Astrocyte (in vitro differentiated cells and primary cell): ENCODE measurements around the gene ZMIZ1. TPM values are rescaled to one million over a fixed set of nuclear protein-coding genes. Genes with fewer than 3 reads are reported as not detected.

Experiments used
- DNase-seq: peaks from one replicate; pipeline ENCODE4 v3.0.0-alpha.2; 2010; ENCODE audit warnings: low read depth
- FAIRE-seq: peaks from 2 replicates; lab custom pipeline; 2011; peaks lifted over from hg19 to GRCh38; lab: Jason Lieb, UNC
- H2AFZ ChIP-seq: 2 replicates; pipeline ENCODE4 v1.6.0; 2012; ENCODE audit warnings: low read depth, low read length, inconsistent platforms
- H3K27ac ChIP-seq: 2 replicates; pipeline ENCODE4 v1.5.1; 2011; ENCODE audit warnings: low read depth, low read length, inconsistent platforms
- H3K27me3 ChIP-seq: 2 replicates; pipeline ENCODE4 v1.6.0; 2011; ENCODE audit warnings: low read length, inconsistent platforms; ENCODE audit not compliant: insufficient read depth
- H3K36me3 ChIP-seq: 2 replicates; pipeline ENCODE4 v1.5.1; 2011; ENCODE audit warnings: low read length, inconsistent platforms; ENCODE audit not compliant: insufficient read depth
- H3K4me1 ChIP-seq: 2 replicates; pipeline ENCODE4 v1.5.1; 2011; ENCODE audit warnings: low read length, inconsistent platforms; ENCODE audit not compliant: insufficient read depth
- H3K4me2 ChIP-seq: 2 replicates; pipeline ENCODE4 v1.6.0; 2012; ENCODE audit warnings: low read length, inconsistent platforms
- H3K4me3 ChIP-seq: 2 replicates; pipeline ENCODE4 v1.5.1; 2011; ENCODE audit warnings: low read depth, mild to moderate bottlenecking, low read length, inconsistent platforms; ENCODE audit not compliant: insufficient read depth
- H3K79me2 ChIP-seq: 2 replicates; pipeline ENCODE4 v1.6.0; 2012; ENCODE audit warnings: mild to moderate bottlenecking, low read length, inconsistent platforms; ENCODE audit not compliant: insufficient read depth
- H3K9ac ChIP-seq: 2 replicates; pipeline ENCODE4 v1.6.0; 2012; ENCODE audit warnings: mild to moderate bottlenecking, low read length, inconsistent platforms
- H3K9me3 ChIP-seq: 2 replicates; pipeline ENCODE4 v1.5.1; 2012; ENCODE audit warnings: low read depth, mild to moderate bottlenecking, low read length, inconsistent platforms; ENCODE audit not compliant: insufficient read depth
- H4K20me1 ChIP-seq: 2 replicates; pipeline ENCODE4 v1.6.0; 2012; ENCODE audit warnings: low read length, inconsistent platforms; ENCODE audit not compliant: insufficient read depth
- H3K27ac Mint-ChIP-seq: one replicate; pipeline ENCODE4 v1.8.0; 2021; ENCODE audit warnings: mild to moderate bottlenecking, mixed read lengths; ENCODE audit not compliant: unreplicated experiment
- H3K27me3 Mint-ChIP-seq: one replicate; pipeline ENCODE4 v1.8.0; 2021; ENCODE audit warnings: low read depth, mixed read lengths; ENCODE audit not compliant: unreplicated experiment
- H3K36me3 Mint-ChIP-seq: one replicate; pipeline ENCODE4 v1.8.0; 2021; ENCODE audit warnings: low read depth, mixed read lengths; ENCODE audit not compliant: unreplicated experiment
- H3K4me1 Mint-ChIP-seq: one replicate; pipeline ENCODE4 v1.8.0; 2021; ENCODE audit warnings: low read depth, mixed read lengths; ENCODE audit not compliant: unreplicated experiment
- H3K4me3 Mint-ChIP-seq: one replicate; pipeline ENCODE4 v1.8.0; 2021; ENCODE audit warnings: mild to moderate bottlenecking, moderate library complexity, mixed read lengths; ENCODE audit not compliant: unreplicated experiment
- H3K9me3 Mint-ChIP-seq: one replicate; pipeline ENCODE4 v1.8.0; 2021; ENCODE audit warnings: mild to moderate bottlenecking, mixed read lengths; ENCODE audit not compliant: unreplicated experiment
- EZH2 ChIP-seq: IDR thresholded peaks from 2 replicates; pipeline ENCODE4 v1.6.1; 2012; ENCODE audit warnings: mild to moderate bottlenecking, low read length, inconsistent platforms; ENCODE audit not compliant: insufficient read depth
- total RNA-seq: library from RNA; stranded (reverse); gene quantifications from 2 replicates; pipeline ENCODE4 v1.2.1, GENCODE V29; 2021
- TF ChIP-seq, protein P1 (sequence below): IDR thresholded peaks from 2 replicates; pipeline ENCODE4 v1.5.1; 2011; ENCODE audit warnings: low read depth, mild to moderate bottlenecking, inconsistent platforms, low read length, moderate library complexity; ENCODE audit not compliant: insufficient read depth

Gene ZMIZ1
- total RNA-seq, 1 donor from 2014 or later = 45.5 TPM

DNA sequence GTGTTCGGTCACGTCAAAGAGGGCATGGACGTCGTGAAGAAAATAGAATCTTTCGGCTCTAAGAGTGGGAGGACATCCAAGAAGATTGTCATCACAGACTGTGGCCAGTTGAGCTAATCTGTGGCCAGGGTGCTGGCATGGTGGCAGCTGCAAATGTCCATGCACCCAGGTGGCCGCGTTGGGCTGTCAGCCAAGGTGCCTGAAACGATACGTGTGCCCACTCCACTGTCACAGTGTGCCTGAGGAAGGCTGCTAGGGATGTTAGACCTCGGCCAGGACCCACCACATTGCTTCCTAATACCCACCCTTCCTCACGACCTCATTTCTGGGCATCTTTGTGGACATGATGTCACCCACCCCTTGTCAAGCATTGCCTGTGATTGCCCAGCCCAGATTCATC lies 285.0 kb downstream of the ZMIZ1 start:
- H3K4me1 Mint-ChIP-seq = peaks cover 1% of the 10 kb centered on the region
- no peak overlapping the region for H3K4me2 ChIP-seq
- no peak overlapping the region for H2AFZ ChIP-seq
- DNase-seq (no peak), FAIRE-seq (no peak)
- H3K9me3 ChIP-seq = no peaks in the 10 kb centered on the region
- H3K36me3 ChIP-seq = peaks cover 36% of the 10 kb centered on the region
- H3K27me3 Mint-ChIP-seq = no peaks in the 10 kb centered on the region
- H3K27ac Mint-ChIP-seq = no peak overlapping the region
- H3K9ac ChIP-seq = no peak overlapping the region
- no peak overlapping the region for H3K4me3 ChIP-seq
- no peaks in the 10 kb centered on the region for H3K27me3 ChIP-seq
- H3K4me3 Mint-ChIP-seq = no peak overlapping the region
- H3K79me2 ChIP-seq = peaks cover 25% of the 10 kb centered on the region
- H4K20me1 ChIP-seq = peaks cover 68% of the 10 kb centered on the region
- H3K9me3 Mint-ChIP-seq = peaks cover 5% of the 10 kb centered on the region
- H3K36me3 Mint-ChIP-seq = peaks cover 37% of the 10 kb centered on the region
- H3K27ac ChIP-seq = no peak overlapping the region
- H3K4me1 ChIP-seq = peaks cover 8% of the 10 kb centered on the region
- TF ChIP-seq EZH2 = no peak
- TF ChIP-seq, protein P1, sequence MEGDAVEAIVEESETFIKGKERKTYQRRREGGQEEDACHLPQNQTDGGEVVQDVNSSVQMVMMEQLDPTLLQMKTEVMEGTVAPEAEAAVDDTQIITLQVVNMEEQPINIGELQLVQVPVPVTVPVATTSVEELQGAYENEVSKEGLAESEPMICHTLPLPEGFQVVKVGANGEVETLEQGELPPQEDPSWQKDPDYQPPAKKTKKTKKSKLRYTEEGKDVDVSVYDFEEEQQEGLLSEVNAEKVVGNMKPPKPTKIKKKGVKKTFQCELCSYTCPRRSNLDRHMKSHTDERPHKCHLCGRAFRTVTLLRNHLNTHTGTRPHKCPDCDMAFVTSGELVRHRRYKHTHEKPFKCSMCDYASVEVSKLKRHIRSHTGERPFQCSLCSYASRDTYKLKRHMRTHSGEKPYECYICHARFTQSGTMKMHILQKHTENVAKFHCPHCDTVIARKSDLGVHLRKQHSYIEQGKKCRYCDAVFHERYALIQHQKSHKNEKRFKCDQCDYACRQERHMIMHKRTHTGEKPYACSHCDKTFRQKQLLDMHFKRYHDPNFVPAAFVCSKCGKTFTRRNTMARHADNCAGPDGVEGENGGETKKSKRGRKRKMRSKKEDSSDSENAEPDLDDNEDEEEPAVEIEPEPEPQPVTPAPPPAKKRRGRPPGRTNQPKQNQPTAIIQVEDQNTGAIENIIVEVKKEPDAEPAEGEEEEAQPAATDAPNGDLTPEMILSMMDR = no peak

DNA sequence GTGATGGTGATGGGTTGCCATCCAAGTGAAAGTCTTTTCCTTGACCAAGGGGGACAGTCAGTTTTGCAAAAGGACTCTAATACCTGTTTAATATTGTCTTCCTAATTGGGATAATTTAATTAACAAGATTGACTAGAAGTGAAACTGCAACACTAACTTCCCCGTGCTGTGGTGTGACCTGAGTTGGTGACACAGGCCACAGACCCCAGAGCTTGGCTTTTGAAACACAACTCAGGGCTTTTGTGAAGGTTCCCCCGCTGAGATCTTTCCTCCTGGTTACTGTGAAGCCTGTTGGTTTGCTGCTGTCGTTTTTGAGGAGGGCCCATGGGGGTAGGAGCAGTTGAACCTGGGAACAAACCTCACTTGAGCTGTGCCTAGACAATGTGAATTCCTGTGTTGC lies 285.4 kb downstream of the ZMIZ1 start:
- Mint-ChIP-seq H3K4me3 (no peak overlapping the region), H3K27ac (no peak overlapping the region), H3K27me3 (no peaks in the 10 kb centered on the region), H3K4me1 (peaks cover 1% of the 10 kb centered on the region), H3K9me3 (peaks cover 5% of the 10 kb centered on the region), H3K36me3 (peaks cover 37% of the 10 kb centered on the region)
- H3K27ac ChIP-seq = no peak overlapping the region
- peaks cover 63% of the 10 kb centered on the region for H4K20me1 ChIP-seq
- TF ChIP-seq EZH2 = no peak
- TF ChIP-seq, protein P1 = no peak
- FAIRE-seq (no peak), DNase-seq (no peak)
- peaks cover 4% of the 10 kb centered on the region for H3K4me1 ChIP-seq
- no peaks in the 10 kb centered on the region for H3K27me3 ChIP-seq
- peaks cover 36% of the 10 kb centered on the region for H3K36me3 ChIP-seq
- H3K4me3 ChIP-seq = no peak overlapping the region
- no peak overlapping the region for H2AFZ ChIP-seq
- H3K4me2 ChIP-seq = no peak overlapping the region
- no peak overlapping the region for H3K9ac ChIP-seq
- no peaks in the 10 kb centered on the region for H3K9me3 ChIP-seq
- peaks cover 21% of the 10 kb centered on the region for H3K79me2 ChIP-seq

DNA sequence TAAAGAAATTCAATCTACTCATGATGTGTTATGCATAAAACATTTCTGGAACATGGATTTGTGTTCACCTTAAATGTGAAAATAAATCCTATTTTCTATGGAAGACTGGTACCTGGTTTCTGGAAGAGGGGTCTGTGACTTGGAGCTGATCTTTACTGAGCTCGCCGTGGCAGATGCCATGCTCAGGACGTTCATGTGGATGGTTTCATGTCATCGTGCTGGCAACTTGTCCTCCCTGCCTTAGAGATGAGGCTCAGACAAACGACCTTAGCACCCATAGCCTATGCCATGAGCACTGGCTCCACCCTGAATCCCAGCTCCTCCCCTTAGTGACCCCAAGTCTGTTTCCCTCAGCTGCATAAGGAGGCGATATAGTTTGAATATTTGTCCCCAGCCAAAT lies 285.8 kb downstream of the ZMIZ1 start:
- DNase-seq (no peak), FAIRE-seq (no peak)
- peaks cover 59% of the 10 kb centered on the region for H4K20me1 ChIP-seq
- no peak overlapping the region for H3K27ac ChIP-seq
- no peak overlapping the region for H3K4me3 ChIP-seq
- H3K4me1 ChIP-seq = no peaks in the 10 kb centered on the region
- H3K9me3 ChIP-seq = no peaks in the 10 kb centered on the region
- no peaks in the 10 kb centered on the region for H3K27me3 ChIP-seq
- H3K4me1 Mint-ChIP-seq = peaks cover 1% of the 10 kb centered on the region
- H3K9ac ChIP-seq = no peak overlapping the region
- H3K9me3 Mint-ChIP-seq = peaks cover 5% of the 10 kb centered on the region
- no peak for TF ChIP-seq EZH2
- TF ChIP-seq, protein P1 = no peak
- H3K4me3 Mint-ChIP-seq = no peak overlapping the region
- no peaks in the 10 kb centered on the region for H3K27me3 Mint-ChIP-seq
- peaks cover 35% of the 10 kb centered on the region for H3K36me3 Mint-ChIP-seq
- no peak overlapping the region for H2AFZ ChIP-seq
- H3K36me3 ChIP-seq = peaks cover 36% of the 10 kb centered on the region
- H3K4me2 ChIP-seq = no peak overlapping the region
- peaks cover 16% of the 10 kb centered on the region for H3K79me2 ChIP-seq
- no peak overlapping the region for H3K27ac Mint-ChIP-seq
